HTERT RPE-1 (cell line): Measurements from ENCODE around the gene ZKSCAN5.

ENCODE experiments used
- in situ Hi-C: fragments of 300-500 bp; cut with MboI; formaldehyde crosslinking; loops from 4 replicates; pipeline ENCODE4 v1.14.3; 2020; ENCODE audit warnings: low sequenced_read_pairs

Gene ZKSCAN5

DNA sequence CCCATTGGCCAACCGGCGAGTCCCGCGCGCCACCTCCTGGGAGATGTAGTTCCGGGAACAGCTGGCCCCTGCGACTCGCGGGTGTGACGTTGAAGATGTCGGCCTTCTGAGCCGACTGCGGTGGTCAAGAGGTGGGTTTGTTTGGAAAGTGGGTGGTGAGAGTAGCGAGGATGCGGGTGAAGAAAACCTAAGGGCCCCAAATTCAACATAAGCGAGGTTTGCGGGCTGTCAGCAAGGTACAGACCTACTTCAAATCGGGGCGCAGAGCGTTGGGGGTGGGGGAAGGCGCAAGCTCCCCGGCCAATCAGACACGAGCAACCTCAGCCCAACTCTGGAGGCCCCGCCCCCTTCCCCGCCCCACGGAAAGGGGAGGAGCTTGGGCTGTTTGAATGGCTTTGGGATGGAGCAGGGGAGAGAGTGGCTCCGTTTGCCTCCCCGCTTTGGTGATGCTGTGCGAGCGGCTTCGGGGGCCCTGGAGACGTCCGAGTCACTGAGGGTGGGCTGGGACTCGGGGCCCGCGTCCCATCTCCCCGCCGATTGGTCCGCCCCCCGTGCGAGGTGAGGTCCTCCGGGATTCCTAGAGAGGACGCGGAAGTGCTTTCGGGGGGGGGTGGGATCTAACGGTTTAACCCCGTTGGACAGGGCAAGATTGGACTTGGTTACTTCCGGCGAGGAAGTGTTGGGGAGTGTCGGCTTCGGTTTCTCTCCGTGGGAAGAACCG lies at the start of gene ZKSCAN5:
TSS of gene ZKSCAN5 (plus strand) at position 60 of the 721 bp plus-strand sequence. CDS start 1,383 bp downstream, outside the sequence.
- in situ Hi-C loops, result no loop called here

DNA sequence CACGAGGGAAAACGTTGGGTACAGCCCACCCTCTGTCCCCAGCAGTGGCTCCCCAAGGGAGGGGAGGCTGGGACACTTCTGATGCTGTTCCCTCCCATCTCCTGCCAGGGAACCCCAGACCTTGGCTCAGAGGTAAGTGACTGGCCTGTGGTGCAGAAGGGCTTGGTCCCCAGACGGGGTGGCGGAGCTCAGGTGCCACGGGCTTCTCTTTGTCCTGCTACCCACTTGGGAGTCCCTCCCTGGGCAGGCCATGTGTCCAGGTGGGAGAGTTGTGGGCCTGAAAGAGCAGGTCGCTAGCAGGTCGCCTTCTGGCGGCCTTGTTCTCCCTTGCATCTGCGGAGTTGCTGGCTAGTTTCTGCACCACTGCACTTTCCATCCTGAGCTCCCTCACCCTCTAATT lies 48.6 kb upstream of the ZKSCAN5 start:
- in situ Hi-C loops, result no loop called here

DNA sequence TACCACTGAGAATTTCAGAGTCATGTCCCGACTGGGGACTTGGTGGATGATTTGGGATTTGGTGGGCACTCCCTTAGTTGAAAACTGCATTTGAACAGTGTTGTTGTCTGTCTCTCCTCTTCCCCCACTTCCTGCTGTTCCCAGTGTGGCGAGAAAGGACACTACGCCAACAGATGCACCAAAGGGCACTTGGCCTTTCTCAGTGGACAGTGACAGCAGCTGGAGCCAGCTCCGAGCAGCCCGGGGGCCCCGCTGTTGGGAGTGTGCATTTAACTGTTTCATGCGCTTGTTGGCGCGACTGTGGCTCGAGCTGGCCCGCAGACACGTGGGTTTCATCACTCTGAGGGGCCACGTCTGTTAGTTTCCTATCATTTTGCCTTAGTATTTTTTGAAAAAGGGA lies 48.2 kb upstream of the ZKSCAN5 start:
- in situ Hi-C loops, result no loop called here

DNA sequence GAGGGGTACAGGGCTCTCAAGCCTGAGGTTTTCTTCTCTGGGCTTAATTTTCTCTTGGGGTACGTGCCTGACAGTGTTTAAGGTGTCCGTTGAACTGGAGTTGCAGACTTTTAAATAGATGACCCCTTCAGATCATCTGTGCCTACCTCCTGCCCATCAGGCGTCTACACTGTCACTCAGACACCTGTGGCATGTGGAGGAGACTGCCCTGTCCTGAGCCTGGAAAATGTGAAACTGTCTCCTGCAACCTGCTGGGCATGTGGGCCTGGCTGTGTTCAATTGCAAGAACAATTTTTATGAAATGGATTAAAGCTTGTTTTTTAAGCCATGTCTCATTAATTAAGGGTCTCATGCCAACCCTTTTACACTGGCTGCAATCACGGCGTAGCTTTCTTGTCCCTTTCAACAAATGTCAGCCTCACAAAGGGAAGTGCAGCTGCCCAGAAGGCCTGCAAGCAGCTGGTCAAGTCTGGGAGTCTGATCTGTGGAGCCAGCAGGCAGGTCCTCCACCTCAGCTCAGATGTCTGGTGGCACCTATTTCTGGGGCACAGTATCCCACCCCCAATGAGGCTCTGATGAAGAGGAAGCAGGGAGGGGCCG lies 47.3 kb upstream of the ZKSCAN5 start:
- in situ Hi-C loops, result no loop called here

DNA sequence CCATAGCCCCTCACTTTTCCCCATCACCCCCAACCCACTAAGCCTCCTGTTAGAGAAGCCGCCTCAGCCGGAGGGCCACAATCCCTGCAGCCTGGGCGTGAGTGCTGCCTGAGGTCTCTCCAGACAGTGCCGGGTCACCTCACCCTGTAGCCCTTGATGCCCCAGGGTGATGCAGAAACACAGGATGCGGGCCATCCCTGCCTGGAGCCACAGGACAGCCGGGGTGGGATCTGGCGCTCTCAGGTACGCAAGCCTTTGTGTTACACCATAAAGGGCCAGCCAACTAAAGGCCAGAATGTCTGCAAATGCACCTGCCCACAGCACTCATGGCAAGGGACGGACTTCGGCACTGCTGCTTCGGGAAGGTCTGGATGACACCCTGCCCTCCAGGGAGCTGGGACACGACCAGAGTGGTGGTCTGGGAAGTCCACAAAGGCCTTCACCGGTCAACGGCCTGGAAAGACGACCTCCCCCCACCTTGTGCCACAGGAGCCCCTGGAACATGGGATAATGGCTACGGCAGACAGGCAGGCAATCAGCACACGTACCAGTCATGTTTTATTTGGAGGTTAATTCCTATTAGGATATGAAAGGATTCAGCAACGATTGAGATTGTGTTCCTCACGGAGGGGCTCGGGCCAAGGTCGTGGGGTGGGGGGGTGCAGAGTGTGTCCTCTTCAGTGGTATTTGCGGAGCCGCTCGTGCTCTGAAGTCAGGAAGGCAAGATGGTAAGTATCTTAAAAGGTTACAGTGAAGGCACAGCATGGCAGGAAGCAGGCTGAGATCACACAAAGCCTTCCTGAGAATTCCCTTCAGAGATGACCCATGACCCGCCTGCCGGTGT lies 46.6 kb upstream of the ZKSCAN5 start:
- in situ Hi-C loops, result no loop called here

DNA sequence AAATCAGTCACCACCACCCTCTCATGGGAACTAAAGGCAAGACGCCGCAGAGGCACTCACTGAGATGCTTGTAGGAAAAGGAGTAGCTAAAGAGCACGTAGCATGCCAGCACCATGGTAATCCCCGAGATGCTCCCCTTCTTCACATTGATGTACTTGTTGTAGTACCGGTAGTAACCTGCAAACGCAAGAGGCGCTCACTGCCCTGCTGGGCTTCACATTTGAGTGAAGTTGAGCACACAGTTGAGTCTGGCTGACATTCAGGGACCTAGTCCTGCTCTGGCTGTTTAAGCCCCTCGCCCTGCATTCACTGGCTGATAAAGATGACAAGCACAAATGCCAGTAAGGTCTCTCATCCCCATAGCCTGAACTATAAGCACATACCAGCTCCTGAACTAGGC lies 45.4 kb upstream of the ZKSCAN5 start:
- in situ Hi-C loops, result no loop called here

DNA sequence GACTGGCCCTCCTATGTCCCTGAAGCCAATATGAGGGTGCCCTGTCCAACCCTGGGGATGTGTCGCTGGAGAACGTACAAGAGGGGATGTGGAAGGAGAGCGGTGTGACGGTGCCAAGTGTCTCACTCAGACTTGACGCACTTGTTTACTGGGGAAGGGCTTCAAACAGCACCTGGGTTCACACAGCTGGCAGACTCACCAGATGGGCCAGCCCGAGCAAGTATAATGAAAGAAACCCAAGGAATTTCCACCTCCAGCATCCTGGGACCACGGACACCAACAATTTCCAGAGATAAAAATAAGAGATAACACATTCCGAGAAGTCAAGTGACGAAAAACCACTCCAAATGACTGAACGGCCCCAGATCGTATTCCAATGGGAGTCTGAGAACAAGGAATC lies 43.8 kb upstream of the ZKSCAN5 start:
- in situ Hi-C loops, result no loop called here

DNA sequence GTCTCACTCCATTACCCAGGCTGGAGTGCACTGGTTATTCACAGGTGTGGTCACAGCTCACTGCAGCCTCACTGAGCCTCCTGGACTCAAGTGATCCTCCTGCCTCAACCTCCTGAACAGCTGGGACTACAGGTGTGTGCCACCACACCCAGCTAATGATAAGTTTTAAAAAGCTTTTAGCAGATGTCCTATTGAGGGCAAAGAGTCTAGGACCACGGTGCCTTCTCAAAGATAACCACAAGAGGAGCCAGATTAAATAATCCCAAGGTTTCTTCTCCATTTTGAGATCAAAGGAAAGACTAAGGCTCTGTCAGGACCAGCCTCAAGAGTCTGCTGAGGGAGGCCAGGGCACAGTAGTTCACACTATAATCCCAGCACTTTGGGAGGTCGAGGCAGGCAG lies 43.2 kb upstream of the ZKSCAN5 start:
- in situ Hi-C loops, result no loop called here

DNA sequence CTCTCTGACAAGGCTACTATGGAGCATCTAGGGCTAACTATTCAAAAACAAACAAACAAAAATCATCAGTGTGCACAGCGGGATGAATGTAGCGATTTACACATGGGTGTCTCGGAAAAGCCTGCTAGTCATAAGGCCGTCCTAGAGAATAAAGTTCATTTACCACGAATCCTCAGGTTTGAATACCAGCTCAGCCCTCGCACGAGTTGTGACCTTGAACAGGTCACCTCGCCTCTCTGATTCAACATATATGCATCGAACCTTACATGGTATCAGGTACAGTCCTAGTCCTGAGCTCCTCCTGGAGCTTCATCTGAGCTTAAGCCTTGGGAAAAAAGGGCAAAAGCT lies 39.1 kb upstream of the ZKSCAN5 start:
- in situ Hi-C loops, result no loop called here

DNA sequence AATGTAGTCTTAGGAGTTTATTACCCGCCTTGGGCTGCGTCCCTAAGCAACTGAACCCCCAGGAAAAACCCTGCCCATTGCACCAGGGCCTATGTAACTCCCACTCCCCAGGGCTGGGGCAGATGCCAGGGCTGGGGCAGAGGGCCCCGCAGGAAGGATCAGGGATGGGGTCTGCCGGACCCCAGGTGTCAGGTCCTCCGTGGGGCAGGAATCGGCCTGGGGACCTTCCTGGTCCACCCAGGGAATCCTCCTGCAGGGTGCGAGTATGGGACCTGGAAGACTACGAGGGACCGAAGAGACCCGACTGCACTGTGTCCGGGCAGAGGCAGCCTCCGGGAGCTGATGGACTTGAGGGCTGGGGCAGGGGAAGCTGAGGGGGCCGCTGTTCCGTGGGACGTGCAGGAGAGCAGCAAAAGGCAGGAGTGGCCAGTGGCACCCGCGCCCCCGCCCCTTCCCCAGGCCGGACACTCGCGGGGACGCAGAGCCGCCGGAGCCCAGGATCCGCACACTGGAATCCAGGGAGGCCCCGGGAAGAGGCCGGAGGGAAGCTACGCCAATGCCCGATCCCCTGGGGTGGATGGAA lies 36.0 kb upstream of the ZKSCAN5 start:
- in situ Hi-C loops, result no loop called here

DNA sequence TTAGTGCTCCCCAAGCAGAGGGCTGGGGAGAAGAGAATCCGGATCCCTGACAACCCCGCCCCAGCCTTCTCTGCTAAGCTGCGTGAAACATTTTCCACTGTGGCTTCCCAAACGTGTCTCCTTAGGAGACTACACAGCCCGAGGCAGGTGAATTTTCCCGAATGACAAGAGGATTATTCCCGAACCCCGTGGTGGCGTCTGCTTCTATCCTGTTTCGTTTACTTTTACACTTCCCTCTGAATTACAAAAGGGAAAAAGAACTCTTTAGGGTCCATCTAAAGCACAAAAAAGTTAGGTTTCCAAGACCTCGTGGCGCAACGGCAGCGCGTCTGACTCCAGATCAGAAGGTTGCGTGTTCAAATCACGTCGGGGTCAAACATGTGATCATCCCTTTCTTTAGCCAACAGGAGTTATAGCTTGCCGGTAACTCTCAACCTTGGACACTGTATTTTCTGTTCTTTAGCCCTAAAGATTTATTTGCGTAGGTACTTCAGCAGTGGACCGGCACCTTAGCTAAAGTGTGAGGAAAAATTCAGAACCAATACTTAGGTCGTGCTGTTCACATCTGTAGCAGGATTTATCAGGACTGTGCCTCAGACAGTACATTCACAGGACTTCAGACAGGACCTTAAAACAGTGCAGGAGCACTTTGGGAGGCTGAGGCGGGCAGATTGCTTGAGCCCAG lies 34.9 kb upstream of the ZKSCAN5 start:
- in situ Hi-C loops, result no loop called here

DNA sequence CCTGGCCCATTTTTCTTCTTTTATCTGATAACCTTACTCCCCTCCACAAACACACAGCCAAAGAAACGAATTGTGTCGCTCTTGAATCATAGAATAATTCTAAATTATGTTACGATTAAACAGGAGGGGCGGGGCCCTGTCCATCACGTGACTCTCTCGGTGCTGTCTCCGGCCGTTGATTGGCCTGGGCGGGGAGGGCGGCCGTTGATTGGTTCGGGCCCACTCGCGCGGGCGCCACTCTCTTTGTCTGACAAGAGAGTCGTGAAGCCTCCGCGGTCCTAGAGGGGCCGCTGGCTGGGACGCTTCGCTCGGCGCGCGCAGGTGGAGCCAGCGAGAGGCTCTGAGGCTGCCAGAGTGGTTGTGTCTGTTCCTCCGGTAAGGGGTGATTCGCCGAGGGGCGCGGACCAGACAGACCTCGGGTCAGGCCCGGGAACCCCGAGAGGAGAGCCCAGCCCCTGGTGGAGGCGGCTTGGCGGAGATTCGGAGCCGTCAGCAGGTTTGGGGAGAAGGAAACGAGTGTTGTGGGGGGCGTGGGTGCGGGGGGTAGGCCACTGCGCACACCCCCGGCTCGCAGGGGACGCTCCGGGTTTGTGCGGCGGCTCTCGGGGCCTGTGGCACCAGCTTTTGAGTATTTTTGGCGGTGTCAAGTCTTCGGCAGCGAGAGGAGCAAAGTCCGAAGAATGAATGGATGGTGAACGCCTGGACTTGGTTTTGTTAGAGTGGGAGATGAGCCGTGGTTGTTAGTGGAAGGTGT lies 31.7 kb upstream of the ZKSCAN5 start, which contains the start of gene ZNF789:
TSS of gene ZNF789 (plus strand) at position 330 of the 754 bp plus-strand sequence. CDS start 3,567 bp downstream, outside the sequence.
- in situ Hi-C loops, result no loop called here

DNA sequence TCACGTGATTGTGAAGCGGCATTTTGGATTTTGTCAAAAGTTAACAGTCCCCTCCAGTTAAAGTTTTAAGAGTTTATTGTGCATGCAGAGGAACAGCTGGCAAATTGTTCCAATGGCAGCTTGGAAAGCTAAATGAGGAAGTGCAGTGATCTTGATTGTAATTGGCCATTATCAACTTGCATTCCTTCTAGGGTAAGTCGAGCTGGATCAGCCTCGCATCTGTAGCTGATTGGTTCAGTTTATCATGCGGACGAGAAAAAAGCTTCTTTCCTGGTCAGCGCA lies 31.2 kb upstream of the ZKSCAN5 start:
- in situ Hi-C loops, result no loop called here

DNA sequence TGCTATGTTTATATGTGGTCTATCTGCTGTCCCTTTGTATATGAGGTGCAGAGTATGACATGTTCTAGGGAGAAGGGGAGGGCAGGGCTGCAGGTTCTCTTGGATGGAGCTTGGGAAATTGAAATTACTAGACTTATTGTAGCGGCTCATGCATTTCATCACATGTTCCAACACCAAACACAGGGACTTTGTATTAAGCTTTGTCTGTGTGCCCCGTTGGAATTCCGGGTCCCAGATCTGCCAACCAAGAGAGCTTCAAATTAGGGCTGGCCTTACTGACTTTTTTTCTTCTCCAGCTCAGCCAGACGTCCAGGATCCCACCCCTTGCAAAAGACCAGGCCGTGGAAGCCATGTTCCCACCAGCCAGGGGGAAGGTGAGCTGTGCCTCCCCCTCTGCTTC lies 28.4 kb upstream of the ZKSCAN5 start:
- in situ Hi-C loops, result no loop called here

DNA sequence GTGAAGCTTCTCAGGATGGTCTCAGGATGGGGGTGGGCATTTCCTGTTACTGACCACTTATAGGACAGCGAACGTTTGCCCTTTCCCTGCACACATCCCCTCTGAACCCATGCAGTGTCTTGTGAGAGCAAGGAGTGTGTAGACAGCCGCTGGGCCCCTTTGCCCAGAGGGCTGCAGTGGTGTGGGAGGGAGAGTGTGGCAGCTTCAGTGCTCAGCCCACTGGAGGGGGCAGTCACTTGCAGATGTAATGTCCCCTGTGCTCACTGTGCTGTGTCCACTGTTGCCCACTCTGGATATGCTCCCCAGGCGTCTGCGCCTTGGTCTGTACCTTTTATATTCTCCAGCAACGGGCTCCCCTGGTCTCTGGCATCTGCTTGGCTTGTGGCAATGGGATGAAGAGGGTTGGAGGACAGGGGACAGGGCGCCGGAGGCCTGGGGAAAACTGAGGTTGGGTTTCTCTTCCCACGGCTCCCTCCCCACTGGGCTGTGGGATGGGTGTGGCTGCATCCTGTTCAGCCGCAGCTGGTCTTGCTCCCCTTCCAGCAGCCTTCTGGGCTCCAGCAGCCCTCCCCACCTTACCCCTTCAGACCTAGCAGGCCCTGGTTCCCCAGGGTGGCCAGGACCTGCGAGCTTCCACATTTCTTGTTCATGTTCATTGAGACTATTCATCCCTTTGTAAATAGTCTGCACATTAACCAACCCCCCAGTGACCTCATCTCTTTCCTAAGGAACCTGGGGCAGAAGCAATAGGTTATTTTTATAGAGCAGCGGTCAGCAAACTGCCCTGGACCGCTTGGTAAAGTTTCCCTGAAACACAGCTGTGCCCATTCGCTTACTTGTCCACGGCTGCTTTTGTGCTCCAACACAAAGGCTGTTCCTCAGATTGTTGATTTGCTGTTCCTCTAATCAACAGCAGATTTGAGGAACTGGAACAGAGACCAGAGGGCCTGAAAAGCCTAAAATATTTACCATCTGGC lies 25.7 kb upstream of the ZKSCAN5 start:
- in situ Hi-C loops, result no loop called here

DNA sequence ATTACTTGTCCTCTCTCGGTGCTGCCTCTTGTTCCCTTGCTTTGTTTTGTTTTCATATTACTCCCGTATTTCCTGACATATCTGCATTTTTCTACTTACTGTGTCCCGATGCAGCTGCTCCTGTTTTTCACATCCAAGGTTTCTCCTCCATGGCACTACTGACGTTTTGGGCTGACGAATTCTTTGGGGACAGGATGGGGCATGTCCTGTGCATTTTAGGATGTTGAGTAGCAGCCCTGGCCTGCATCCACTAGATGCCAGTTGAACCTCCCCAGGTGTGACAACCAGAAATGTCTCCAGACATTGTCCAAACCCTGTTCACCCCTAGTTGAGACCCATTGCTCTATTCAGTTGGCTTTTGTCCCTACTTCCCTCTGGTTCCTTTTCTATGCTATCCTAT lies 19.4 kb upstream of the ZKSCAN5 start:
- in situ Hi-C loops, result no loop called here

DNA sequence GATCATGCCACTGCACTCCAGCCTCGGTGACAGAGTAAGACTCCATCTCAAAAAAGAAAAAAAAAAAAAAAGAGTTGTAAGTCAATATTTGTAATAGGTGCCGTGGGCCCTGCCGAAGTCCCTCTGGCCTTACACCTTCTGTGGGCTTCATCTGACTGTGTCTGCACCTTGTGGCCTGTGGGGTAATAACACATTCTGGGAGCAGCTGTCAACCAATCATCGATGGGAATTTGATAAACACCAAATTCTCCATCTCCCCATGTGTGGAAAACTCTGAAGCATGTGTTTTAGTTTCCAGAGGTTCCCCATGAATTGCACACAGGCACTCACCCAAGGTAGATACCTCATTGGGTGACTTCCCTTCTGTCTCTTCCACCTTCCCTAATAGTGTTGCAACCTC lies 15.2 kb upstream of the ZKSCAN5 start:
- in situ Hi-C loops, result no loop called here

DNA sequence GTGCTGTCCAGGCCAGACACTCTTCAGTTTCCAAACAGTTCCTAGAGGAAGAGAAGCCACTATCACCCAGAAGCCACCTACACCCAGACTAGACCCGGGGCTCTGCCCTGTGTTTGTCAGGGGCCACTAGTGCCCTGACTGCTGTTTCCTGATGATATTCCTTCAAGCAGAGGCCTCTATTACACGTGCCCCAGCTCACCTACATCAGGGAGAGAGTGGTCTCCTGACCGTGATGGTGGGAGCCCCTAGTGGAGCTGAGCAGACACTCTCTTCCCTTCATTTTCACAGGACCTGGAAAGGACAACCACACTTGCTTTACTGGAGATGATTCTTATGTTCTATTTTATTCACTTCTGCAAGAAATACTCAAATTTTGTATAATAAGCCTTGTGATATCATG lies 13.6 kb upstream of the ZKSCAN5 start:
- in situ Hi-C loops, result no loop called here

DNA sequence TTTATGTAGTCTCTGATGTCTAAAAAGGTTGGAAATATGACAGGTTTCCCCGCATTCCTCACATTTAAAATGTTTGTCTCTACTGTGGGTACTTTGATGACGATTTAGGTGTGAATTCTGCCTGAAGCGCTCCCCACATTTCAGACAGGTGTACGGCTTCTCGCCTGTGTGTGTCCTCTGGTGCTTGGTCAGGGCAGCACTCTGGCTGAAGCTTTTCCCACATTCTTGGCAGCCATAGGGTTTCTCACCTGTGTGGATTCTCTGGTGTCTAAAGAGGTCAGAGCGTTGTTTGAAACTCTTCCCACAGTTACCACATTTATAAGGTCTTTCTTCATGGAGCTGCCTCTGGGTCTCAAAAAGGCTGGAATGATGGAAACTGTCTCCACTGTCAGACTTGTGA lies 10.6 kb upstream of the ZKSCAN5 start:
- in situ Hi-C loops, result no loop called here
